ENCODE data around the gene CRYBB1.

DNA sequence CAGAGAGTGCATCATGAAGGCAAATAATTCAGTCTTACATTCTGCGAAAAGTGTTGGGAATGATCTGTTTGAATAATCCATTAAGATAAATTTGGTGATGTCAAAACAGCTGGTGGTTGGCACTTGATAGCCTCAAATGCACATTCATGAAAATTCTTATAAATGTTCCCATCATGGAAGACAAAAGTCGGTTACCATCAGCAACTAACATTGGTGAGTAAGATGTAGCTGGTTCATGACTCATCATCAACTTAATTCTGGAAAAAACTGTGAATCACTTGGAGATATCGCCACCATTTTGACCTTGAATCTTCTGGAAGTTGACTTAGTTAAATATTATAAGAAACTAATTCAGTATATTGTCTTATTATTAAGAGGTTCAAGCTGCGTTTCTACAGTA, 11.2 kb downstream of the CRYBB1 start:
- TF ChIP-seq, protein P1, sequence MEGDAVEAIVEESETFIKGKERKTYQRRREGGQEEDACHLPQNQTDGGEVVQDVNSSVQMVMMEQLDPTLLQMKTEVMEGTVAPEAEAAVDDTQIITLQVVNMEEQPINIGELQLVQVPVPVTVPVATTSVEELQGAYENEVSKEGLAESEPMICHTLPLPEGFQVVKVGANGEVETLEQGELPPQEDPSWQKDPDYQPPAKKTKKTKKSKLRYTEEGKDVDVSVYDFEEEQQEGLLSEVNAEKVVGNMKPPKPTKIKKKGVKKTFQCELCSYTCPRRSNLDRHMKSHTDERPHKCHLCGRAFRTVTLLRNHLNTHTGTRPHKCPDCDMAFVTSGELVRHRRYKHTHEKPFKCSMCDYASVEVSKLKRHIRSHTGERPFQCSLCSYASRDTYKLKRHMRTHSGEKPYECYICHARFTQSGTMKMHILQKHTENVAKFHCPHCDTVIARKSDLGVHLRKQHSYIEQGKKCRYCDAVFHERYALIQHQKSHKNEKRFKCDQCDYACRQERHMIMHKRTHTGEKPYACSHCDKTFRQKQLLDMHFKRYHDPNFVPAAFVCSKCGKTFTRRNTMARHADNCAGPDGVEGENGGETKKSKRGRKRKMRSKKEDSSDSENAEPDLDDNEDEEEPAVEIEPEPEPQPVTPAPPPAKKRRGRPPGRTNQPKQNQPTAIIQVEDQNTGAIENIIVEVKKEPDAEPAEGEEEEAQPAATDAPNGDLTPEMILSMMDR (IDR thresholded peaks at IDR 0.05): no peak
- no peak for TF ChIP-seq MAX (IDR thresholded peaks at IDR 0.05; ENCODE audit: low read depth)
- peak; percentile 50 for TF ChIP-seq JUND (IDR thresholded peaks at IDR 0.05)
- no peak for TF ChIP-seq POLR2AphosphoS5 (IDR thresholded peaks at IDR 0.05; ENCODE audit: low read depth, low read length)
- TF ChIP-seq CHD2 (IDR thresholded peaks at IDR 0.05; ENCODE audit: low read length, partially characterized antibody): no peak
- TF ChIP-seq REST (IDR thresholded peaks at IDR 0.05; ENCODE audit: low read depth, low read length): no peak
- TF ChIP-seq, protein P2, sequence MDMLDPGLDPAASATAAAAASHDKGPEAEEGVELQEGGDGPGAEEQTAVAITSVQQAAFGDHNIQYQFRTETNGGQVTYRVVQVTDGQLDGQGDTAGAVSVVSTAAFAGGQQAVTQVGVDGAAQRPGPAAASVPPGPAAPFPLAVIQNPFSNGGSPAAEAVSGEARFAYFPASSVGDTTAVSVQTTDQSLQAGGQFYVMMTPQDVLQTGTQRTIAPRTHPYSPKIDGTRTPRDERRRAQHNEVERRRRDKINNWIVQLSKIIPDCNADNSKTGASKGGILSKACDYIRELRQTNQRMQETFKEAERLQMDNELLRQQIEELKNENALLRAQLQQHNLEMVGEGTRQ (IDR thresholded peaks at IDR 0.05; ENCODE audit: borderline replicate concordance, low read depth, low read length): no peak
- no peak for TF ChIP-seq TCF12 (IDR thresholded peaks at IDR 0.05)
- no peak for TF ChIP-seq SMC3 (IDR thresholded peaks at IDR 0.05; ENCODE audit: low read depth, low read length)
- TF ChIP-seq GABPA (IDR thresholded peaks at IDR 0.05; ENCODE audit: low read depth): no peak
- no peak for TF ChIP-seq SIN3A (IDR thresholded peaks at IDR 0.05; ENCODE audit: borderline replicate concordance, low read depth, low read length)
- TF ChIP-seq MXI1 (IDR thresholded peaks at IDR 0.05; ENCODE audit: low read depth, low read length): no peak
